Colonic mucosa (tissue), 4 donors: ENCODE results near the gene NOC2L. TPM values are rescaled to one million over a fixed set of nuclear protein-coding genes. Genes with fewer than 3 reads are reported as not detected.

Source experiments
- DNase-seq: peaks from one replicate; pipeline ENCODE4 v3.0.0-alpha.2; 2020
- H3K27ac ChIP-seq: fragments of 200-600 bp; one replicate; pipeline ENCODE4 v1.8.0; 2021
- H3K27me3 ChIP-seq: fragments of 200-600 bp; one replicate; pipeline ENCODE4 v1.8.0; 2021
- H3K36me3 ChIP-seq: fragments of 200-600 bp; one replicate; pipeline ENCODE4 v1.8.0; 2021
- H3K4me1 ChIP-seq: fragments of 200-600 bp; one replicate; pipeline ENCODE4 v1.8.0; 2021; ENCODE audit warnings: mild to moderate bottlenecking
- H3K4me3 ChIP-seq: fragments of 200-600 bp; one replicate; pipeline ENCODE4 v1.8.0; 2021
- H3K9ac ChIP-seq, 2 donors: one replicate each; pipeline ENCODE4 v1.7.0; 2013; ENCODE audit warnings: control low read depth in 2 of 2, low read depth in 2 of 2, low read length in 2 of 2
- H3K9me3 ChIP-seq: fragments of 200-600 bp; one replicate; pipeline ENCODE4 v1.8.0; 2021
- CTCF ChIP-seq: fragments of 200-600 bp; IDR thresholded peaks from one replicate; pipeline ENCODE4 v1.8.0; 2022; ENCODE audit warnings: antibody characterized with exemption, mild to moderate bottlenecking
- intact Hi-C: fragments of 100-400 bp; cut with DNase I; formaldehyde crosslinking; loops from one replicate; pipeline ENCODE4 v1.14.1; 2022
- total RNA-seq, 2 donors: library from RNA; stranded (reverse); fragmentation: NEBNext Ultra II Directional in 1 of 2; extraction: Animal tissue kit (Norgen Biotek cat#: 25700) in 1 of 2; gene quantifications; one replicate each; pipeline ENCODE4 v1.2.1, GENCODE V29; 2021
- donor health status: healthy.
- donor health status: DM: no; HTN: no; CAD: no.
- donor health status: DM: no; HTN: no; CAD: no.

Gene NOC2L
- total RNA-seq, 2 donors from 2014 or later = 46.9 to 127 TPM

GRCh38 chr1:965526-966134, 6.6 kb upstream of the NOC2L start:
- H3K27ac ChIP-seq = peak overlapping the region; percentile 55
- TF ChIP-seq CTCF = no peak
- H3K27me3 ChIP-seq = peaks cover 19% of the 10 kb centered on the region

DNA sequence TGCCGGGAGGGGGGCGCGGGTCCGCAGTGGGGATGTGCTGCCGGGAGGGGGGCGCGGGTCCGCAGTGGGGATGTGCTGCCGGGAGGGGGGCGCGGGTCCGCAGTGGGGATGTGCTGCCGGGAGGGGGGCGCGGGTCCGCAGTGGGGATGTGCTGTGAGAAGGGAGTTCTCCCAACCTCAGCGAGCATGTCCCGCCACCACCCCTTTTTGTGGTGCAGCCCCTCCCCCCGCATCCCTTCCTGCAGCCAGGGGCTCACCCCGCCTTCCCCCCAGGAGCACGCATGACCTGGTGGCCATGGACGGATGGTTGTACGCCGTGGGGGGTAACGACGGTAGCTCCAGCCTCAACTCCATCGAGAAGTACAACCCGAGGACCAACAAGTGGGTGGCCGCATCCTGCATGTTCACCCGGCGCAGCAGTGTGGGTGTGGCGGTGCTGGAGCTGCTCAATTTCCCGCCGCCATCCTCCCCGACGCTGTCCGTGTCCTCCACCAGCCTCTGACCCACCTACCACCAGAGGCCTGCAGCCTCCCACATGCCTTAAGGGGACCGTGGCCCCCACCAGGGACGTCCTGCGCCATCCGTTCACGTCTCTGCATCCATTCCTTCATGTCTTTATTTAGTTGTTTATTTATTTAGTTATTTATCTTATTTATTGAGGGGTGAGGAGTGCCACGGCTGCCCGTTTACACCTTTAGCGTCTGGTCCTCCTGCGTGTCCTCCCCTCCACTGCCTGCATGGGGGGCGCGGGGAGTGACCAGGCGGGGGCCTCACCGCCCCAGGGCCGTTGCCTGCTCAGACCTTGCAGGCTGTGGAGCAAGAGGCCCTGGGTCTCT, 5.9 kb upstream of the NOC2L start:
- Histone ChIP-seq H3K27ac (no peak overlapping the region), H3K4me1 (peaks cover 12% of the 10 kb centered on the region), H3K27me3 (peaks cover 13% of the 10 kb centered on the region), H3K9ac (no peak overlapping the region), H3K9me3 (no peaks in the 10 kb centered on the region), H3K4me3 (no peak overlapping the region), H3K36me3 (no peaks in the 10 kb centered on the region)
- TF ChIP-seq CTCF = no peak
- intact Hi-C loops = no loop called here
- DNase-seq = no peak

More at GRCh38 chr1:965526-966134, 6.6 kb upstream of the NOC2L start:
- intact Hi-C loops = no loop called here
- Histone ChIP-seq H3K9ac (peak overlapping the region in 1 of 2 donors; percentile 51), H3K4me3 (no peak overlapping the region), H3K4me1 (peaks cover 12% of the 10 kb centered on the region), H3K36me3 (no peaks in the 10 kb centered on the region), H3K9me3 (no peaks in the 10 kb centered on the region)
- no peak for DNase-seq

GRCh38 chr1:963746-964525, 4.9 kb upstream of the NOC2L start:
- Histone ChIP-seq H3K27me3 (peaks cover 13% of the 10 kb centered on the region), H3K4me3 (no peak overlapping the region), H3K27ac (no peak overlapping the region), H3K36me3 (no peaks in the 10 kb centered on the region), H3K4me1 (peaks cover 12% of the 10 kb centered on the region), H3K9me3 (no peaks in the 10 kb centered on the region), H3K9ac (no peak overlapping the region)
- intact Hi-C loops = no loop called here
- DNase-seq = no peak
- TF ChIP-seq CTCF = no peak

- Histone ChIP-seq H3K4me3 (no peak overlapping the region), H3K9me3 (no peaks in the 10 kb centered on the region), H3K36me3 (no peaks in the 10 kb centered on the region), H3K9ac (no peak overlapping the region), H3K27me3 (peaks cover 8% of the 10 kb centered on the region), H3K27ac (no peak overlapping the region), H3K4me1 (peaks cover 12% of the 10 kb centered on the region)
- intact Hi-C loops = no loop called here
- no peak for DNase-seq
- no peak for TF ChIP-seq CTCF
Observed at GRCh38 chr1:963301-963651, 4.2 kb upstream of the NOC2L start.

DNA sequence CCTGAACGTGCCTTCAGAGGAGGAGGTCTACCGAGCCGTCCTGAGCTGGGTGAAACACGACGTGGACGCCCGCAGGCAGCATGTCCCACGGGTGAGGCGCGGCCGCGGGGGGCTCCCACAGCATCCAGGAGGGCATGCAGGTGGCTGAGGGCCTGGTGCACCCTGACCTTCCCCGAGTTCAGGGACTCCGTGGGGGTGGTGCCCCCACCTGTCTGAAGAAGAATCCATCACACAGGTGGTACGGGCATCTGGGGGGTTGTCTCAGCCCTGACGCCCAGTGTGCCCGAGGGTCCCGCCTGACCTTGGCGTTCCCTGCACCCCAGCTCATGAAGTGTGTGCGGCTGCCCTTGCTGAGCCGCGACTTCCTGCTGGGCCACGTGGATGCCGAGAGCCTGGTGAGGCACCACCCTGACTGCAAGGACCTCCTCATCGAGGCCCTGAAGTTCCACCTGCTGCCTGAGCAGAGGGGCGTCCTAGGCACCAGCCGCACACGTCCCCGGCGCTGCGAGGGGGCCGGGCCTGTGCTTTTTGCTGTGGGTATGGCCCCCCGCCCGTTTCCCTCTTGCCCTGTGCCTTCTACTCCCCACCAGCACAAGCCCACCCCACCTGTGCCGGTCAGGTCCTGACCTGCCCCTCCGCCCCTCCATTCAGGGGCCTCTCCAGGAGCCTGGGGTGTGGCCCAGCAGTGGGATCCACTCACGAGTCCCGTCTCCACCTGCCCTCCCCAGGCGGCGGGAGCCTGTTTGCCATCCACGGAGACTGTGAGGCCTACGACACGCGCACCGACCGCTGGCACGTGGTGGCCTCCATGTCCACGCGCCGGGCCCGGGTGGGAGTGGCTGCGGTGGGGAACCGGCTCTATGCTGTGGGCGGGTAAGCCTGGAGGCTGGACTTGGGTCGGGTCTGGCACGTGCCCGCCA, 3.6 kb upstream of the NOC2L start:
- H3K9ac ChIP-seq = no peak overlapping the region
- intact Hi-C loops = no loop called here
- peaks cover 12% of the 10 kb centered on the region for H3K4me1 ChIP-seq
- no peak overlapping the region for H3K4me3 ChIP-seq
- no peaks in the 10 kb centered on the region for H3K36me3 ChIP-seq
- H3K27ac ChIP-seq = no peak overlapping the region
- no peak for DNase-seq
- H3K27me3 ChIP-seq = peaks cover 2% of the 10 kb centered on the region
- no peaks in the 10 kb centered on the region for H3K9me3 ChIP-seq
- TF ChIP-seq CTCF = no peak
